CD4-positive, CD25-positive, alpha-beta regulatory T cell (primary cell): Measurements from ENCODE around the gene PTOV1. TPM values are rescaled to one million over a fixed set of nuclear protein-coding genes. Genes with fewer than 3 reads are reported as not detected.

Experiments used
- ATAC-seq, 2 donors: fragments of 150-1000 bp; cut with Tn5 transposase; one replicate each; pipeline ENCODE4 v1.10.0; 2021; ENCODE audit warnings: low read depth in 2 of 2, moderate number of reproducible peaks in 2 of 2, moderate library complexity in 1 of 2
- DNase-seq, 3 donors: peaks; one replicate each; pipeline versions ENCODE4 v3.0.0 to v3.0.0-alpha.2; 2012 to 2022; ENCODE audit warnings: mixed read lengths in 1 of 3
- H3K27ac ChIP-seq: one replicate; pipeline ENCODE4 v1.7.0; 2013; ENCODE audit warnings: mild to moderate bottlenecking, low read length; ENCODE audit not compliant: insufficient read depth, poor library complexity, severe bottlenecking
- H3K27me3 ChIP-seq: one replicate; pipeline ENCODE4 v1.7.0; 2013; ENCODE audit warnings: low read length; ENCODE audit not compliant: control insufficient read depth, insufficient read depth
- H3K36me3 ChIP-seq: one replicate; pipeline ENCODE4 v1.7.0; 2013; ENCODE audit warnings: mild to moderate bottlenecking, low read length, moderate library complexity; ENCODE audit not compliant: control insufficient read depth, insufficient read depth
- H3K4me1 ChIP-seq: 2 replicates; pipeline ENCODE4 v1.7.0; 2013; ENCODE audit warnings: mild to moderate bottlenecking, low read length; ENCODE audit not compliant: insufficient read depth, control insufficient read depth, poor library complexity, severe bottlenecking
- H3K4me3 ChIP-seq: one replicate; pipeline ENCODE4 v1.7.0; 2013; ENCODE audit warnings: low read depth, mild to moderate bottlenecking, low read length, moderate library complexity
- H3K9me3 ChIP-seq, 2 experiments: 1 replicate in 1 of 2; 2 replicates in 1 of 2; pipeline ENCODE4 v1.7.0; 2013; ENCODE audit warnings: low read length in 2 of 2, mild to moderate bottlenecking in 1 of 2, moderate library complexity in 1 of 2; ENCODE audit not compliant: control insufficient read depth in 2 of 2
- H3K27ac Mint-ChIP-seq, 3 donors: one replicate each; pipeline ENCODE4 v1.8.0; 2020 to 2022; ENCODE audit warnings: mild to moderate bottlenecking in 3 of 3, mixed read lengths in 3 of 3, moderate library complexity in 2 of 3
- H3K27me3 Mint-ChIP-seq: one replicate; pipeline ENCODE4 v1.8.0; 2022; ENCODE audit warnings: mild to moderate bottlenecking, mixed read lengths
- H3K36me3 Mint-ChIP-seq: one replicate; pipeline ENCODE4 v1.8.0; 2020; ENCODE audit warnings: mixed read lengths
- H3K4me1 Mint-ChIP-seq, 4 donors: one replicate each; pipeline ENCODE4 v1.8.0; 2020 to 2022; ENCODE audit warnings: mixed read lengths in 4 of 4, mild to moderate bottlenecking in 1 of 4
- H3K4me3 Mint-ChIP-seq, 4 donors: one replicate each; pipeline ENCODE4 v1.8.0; 2020 to 2022; ENCODE audit warnings: mild to moderate bottlenecking in 4 of 4, mixed read lengths in 4 of 4, moderate library complexity in 3 of 4
- H3K9me3 Mint-ChIP-seq, 7 donors: one replicate each; pipeline ENCODE4 v1.8.0; 2020 to 2022; ENCODE audit warnings: mixed read lengths in 7 of 7, mild to moderate bottlenecking in 3 of 7, moderate library complexity in 2 of 7
- polyA plus RNA-seq, 4 donors: library from polyadenylated mRNA; unstranded; fragments of 300-500 nt; fragmentation: Illumina TruSeq; gene quantifications; one replicate each; pipeline ENCODE4 v1.2.3, GENCODE V29; 2021
- total RNA-seq: library from RNA; stranded (reverse); gene quantifications from one replicate; pipeline ENCODE4 v1.2.3, GENCODE V29; 2022

PTOV1 gene
- total and polyA plus RNA-seq, 5 donors from 2014 or later = 26.8 to 116 (median 37.1) TPM

- H3K4me1 Mint-ChIP-seq = peaks cover 0 to 46% (median 9%) of the 10 kb centered on the region in 4 donors
- H3K4me3 ChIP-seq = no peak overlapping the region
- H3K9me3 Mint-ChIP-seq = no peaks in the 10 kb centered on the region
- H3K4me1 ChIP-seq = peaks cover 33% of the 10 kb centered on the region
- no peaks in the 10 kb centered on the region for H3K27me3 ChIP-seq
- H3K27ac Mint-ChIP-seq = peak overlapping the region in 1 of 3 donors; percentile 32
- no peak overlapping the region for H3K27ac ChIP-seq
- peaks cover 4% of the 10 kb centered on the region for H3K27me3 Mint-ChIP-seq
- ATAC-seq = no peak
- no peaks in the 10 kb centered on the region for H3K36me3 Mint-ChIP-seq
- no peaks in the 10 kb centered on the region for H3K9me3 ChIP-seq
- DNase-seq = no peak
- peak overlapping the region in 3 of 4 donors; percentile 58 to 82 (median 61) for H3K4me3 Mint-ChIP-seq
- no peaks in the 10 kb centered on the region for H3K36me3 ChIP-seq
Observed at GRCh38 chr19:49872245-49873128, 21.5 kb downstream of the PTOV1 start.

GRCh38 chr19:49873129-49873521 is 22.2 kb downstream of the PTOV1 start:
- no peak overlapping the region for H3K4me3 Mint-ChIP-seq
- H3K27me3 ChIP-seq = no peaks in the 10 kb centered on the region
- H3K4me1 Mint-ChIP-seq = peaks cover 0 to 43% (median 12%) of the 10 kb centered on the region in 4 donors
- H3K36me3 Mint-ChIP-seq = peaks cover 3% of the 10 kb centered on the region
- no peaks in the 10 kb centered on the region for H3K9me3 Mint-ChIP-seq
- no peak overlapping the region for H3K27ac Mint-ChIP-seq
- no peaks in the 10 kb centered on the region for H3K36me3 ChIP-seq
- H3K4me3 ChIP-seq = no peak overlapping the region
- H3K9me3 ChIP-seq = no peaks in the 10 kb centered on the region
- no peak for ATAC-seq
- no peak overlapping the region for H3K27ac ChIP-seq
- H3K27me3 Mint-ChIP-seq = no peaks in the 10 kb centered on the region
- no peak for DNase-seq
- peaks cover 34% of the 10 kb centered on the region for H3K4me1 ChIP-seq

GRCh38 chr19:49873834-49874233 is 22.9 kb downstream of the PTOV1 start:
- peaks cover 36% of the 10 kb centered on the region for H3K4me1 ChIP-seq
- no peaks in the 10 kb centered on the region for H3K9me3 Mint-ChIP-seq
- H3K9me3 ChIP-seq = no peaks in the 10 kb centered on the region
- no peak overlapping the region for H3K27ac Mint-ChIP-seq
- DNase-seq (no peak), ATAC-seq (no peak)
- peaks cover 4% of the 10 kb centered on the region for H3K36me3 Mint-ChIP-seq
- no peak overlapping the region for H3K27ac ChIP-seq
- no peak overlapping the region for H3K4me3 ChIP-seq
- H3K36me3 ChIP-seq = no peaks in the 10 kb centered on the region
- peak overlapping the region in 2 of 4 donors; percentile 5 to 33 for H3K4me3 Mint-ChIP-seq
- no peaks in the 10 kb centered on the region for H3K27me3 Mint-ChIP-seq
- H3K4me1 Mint-ChIP-seq = peaks cover 0 to 50% (median 15%) of the 10 kb centered on the region in 4 donors
- no peaks in the 10 kb centered on the region for H3K27me3 ChIP-seq

- Histone ChIP-seq H3K27ac (no peak overlapping the region), H3K36me3 (no peaks in the 10 kb centered on the region), H3K4me3 (no peak overlapping the region), H3K4me1 (peaks cover 31% of the 10 kb centered on the region), H3K9me3 (no peaks in the 10 kb centered on the region), H3K27me3 (no peaks in the 10 kb centered on the region)
- Mint-ChIP-seq H3K36me3 (peaks cover 4% of the 10 kb centered on the region), H3K27ac (peak overlapping the region in 2 of 3 donors; percentile 73 to 76), H3K9me3 (no peaks in the 10 kb centered on the region), H3K4me3 (peak overlapping the region in 2 of 4 donors; percentile 5 to 74), H3K4me1 (peaks cover 0 to 57% (median 16%) of the 10 kb centered on the region in 4 donors), H3K27me3 (no peaks in the 10 kb centered on the region)
- ATAC-seq (no peak), DNase-seq (no peak)
Observed at GRCh38 chr19:49874503-49875157, 23.7 kb downstream of the PTOV1 start.

GRCh38 chr19:49875177-49875576 is 24.2 kb downstream of the PTOV1 start:
- no peaks in the 10 kb centered on the region for H3K27me3 Mint-ChIP-seq
- ATAC-seq (no peak), DNase-seq (no peak)
- Histone ChIP-seq H3K4me1 (peaks cover 27% of the 10 kb centered on the region), H3K27me3 (no peaks in the 10 kb centered on the region), H3K27ac (no peak overlapping the region), H3K9me3 (no peaks in the 10 kb centered on the region), H3K4me3 (no peak overlapping the region), H3K36me3 (peaks cover 2% of the 10 kb centered on the region)
- H3K4me3 Mint-ChIP-seq = no peak overlapping the region
- no peaks in the 10 kb centered on the region for H3K9me3 Mint-ChIP-seq
- H3K4me1 Mint-ChIP-seq = peaks cover 0 to 57% (median 16%) of the 10 kb centered on the region in 4 donors
- peaks cover 4% of the 10 kb centered on the region for H3K36me3 Mint-ChIP-seq
- no peak overlapping the region for H3K27ac Mint-ChIP-seq

GRCh38 chr19:49875857-49876421 is 25.0 kb downstream of the PTOV1 start:
- peaks cover 9% of the 10 kb centered on the region for H3K36me3 ChIP-seq
- no peaks in the 10 kb centered on the region for H3K9me3 ChIP-seq
- H3K4me3 Mint-ChIP-seq = no peak overlapping the region
- H3K36me3 Mint-ChIP-seq = peaks cover 4% of the 10 kb centered on the region
- H3K4me1 Mint-ChIP-seq = peaks cover 0 to 53% (median 13%) of the 10 kb centered on the region in 4 donors
- H3K27ac Mint-ChIP-seq = no peak overlapping the region
- DNase-seq (peak in 2 of 3 donors; percentile 43 to 66), ATAC-seq (no peak)
- H3K4me1 ChIP-seq = peaks cover 22% of the 10 kb centered on the region
- peak overlapping the region; percentile 99 for H3K27ac ChIP-seq
- H3K9me3 Mint-ChIP-seq = no peaks in the 10 kb centered on the region
- peak overlapping the region; percentile 86 for H3K4me3 ChIP-seq
- H3K27me3 Mint-ChIP-seq = no peaks in the 10 kb centered on the region
- no peaks in the 10 kb centered on the region for H3K27me3 ChIP-seq

DNA sequence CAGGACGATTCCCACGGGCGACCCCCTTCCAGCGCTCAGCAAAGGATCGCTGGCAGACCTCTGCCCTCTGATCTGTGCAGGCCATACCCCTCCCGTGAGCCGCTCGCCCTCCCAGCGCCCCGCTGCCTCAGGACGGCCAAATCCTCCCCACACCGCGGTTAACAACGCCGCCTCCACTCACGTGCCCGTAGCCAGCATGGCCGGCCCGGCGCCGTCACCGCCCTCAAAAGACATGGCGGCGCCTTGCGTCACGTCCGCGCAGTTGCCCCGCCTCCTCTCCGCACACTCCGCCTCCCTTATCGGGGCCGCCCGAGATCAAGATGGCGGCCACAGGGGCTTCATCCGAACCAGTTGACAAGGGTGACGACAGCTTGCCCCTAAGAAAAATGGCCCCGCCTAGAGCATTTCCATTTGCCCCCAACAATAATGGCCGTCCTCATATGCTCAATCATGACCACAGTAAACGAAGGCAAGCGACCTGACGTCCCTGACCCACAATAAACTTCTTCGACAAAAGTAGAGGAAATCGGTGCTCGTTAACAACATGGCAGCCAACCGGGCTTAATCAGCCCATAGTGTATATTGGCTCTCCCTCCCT is 25.6 kb downstream of the PTOV1 start:
- Mint-ChIP-seq H3K4me3 (no peak overlapping the region), H3K27me3 (no peaks in the 10 kb centered on the region), H3K27ac (no peak overlapping the region), H3K9me3 (no peaks in the 10 kb centered on the region), H3K36me3 (peaks cover 4% of the 10 kb centered on the region), H3K4me1 (peaks cover 0 to 49% (median 13%) of the 10 kb centered on the region in 4 donors)
- DNase-seq (peak; percentile 96 to 99 (median 99)), ATAC-seq (peak; percentile 58 to 62)
- H3K4me3 ChIP-seq = peak overlapping the region; percentile 90
- peak overlapping the region; percentile 99 for H3K27ac ChIP-seq
- no peaks in the 10 kb centered on the region for H3K9me3 ChIP-seq
- H3K36me3 ChIP-seq = peaks cover 13% of the 10 kb centered on the region
- H3K4me1 ChIP-seq = peaks cover 22% of the 10 kb centered on the region
- no peaks in the 10 kb centered on the region for H3K27me3 ChIP-seq
